NCI-H2107 treated with DMSO at 0.1 percent for 48 hours (cell line): Measurements from ENCODE around the gene BAAT.
A peak's percentile ranks its signal among the peaks of the same experiment; 100 is the strongest.
"Not testable (repeated sequence)": the region's sequence is repeated elsewhere in the genome, so short reads cannot be mapped to it uniquely, and the experiment has no call there.

Experiments
- DNase-seq: peaks from one replicate; lab custom pipeline; 2025; ENCODE audit not compliant: unreplicated experiment; lab: John Stamatoyannopoulos, UW

Gene BAAT

DNA sequence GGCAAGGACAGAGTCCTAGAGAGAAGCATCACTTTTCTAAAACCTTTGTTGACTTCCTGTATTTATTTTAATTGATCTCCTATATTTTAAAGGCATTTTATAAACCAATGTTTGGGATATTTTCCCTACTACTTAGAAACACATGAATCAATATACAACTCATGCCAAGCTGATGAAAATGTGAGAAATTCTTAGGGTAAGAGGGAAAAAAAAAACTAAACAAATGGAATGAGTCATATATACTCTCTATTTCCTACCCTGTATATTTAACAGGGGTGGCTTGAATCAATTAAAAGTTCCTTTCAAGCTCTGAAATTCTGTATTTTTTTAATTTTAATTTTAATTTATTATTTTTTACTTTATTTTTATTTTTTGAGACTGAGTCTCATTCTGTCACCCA lies 19.6 kb downstream of the BAAT start:
- no peak for DNase-seq

DNA sequence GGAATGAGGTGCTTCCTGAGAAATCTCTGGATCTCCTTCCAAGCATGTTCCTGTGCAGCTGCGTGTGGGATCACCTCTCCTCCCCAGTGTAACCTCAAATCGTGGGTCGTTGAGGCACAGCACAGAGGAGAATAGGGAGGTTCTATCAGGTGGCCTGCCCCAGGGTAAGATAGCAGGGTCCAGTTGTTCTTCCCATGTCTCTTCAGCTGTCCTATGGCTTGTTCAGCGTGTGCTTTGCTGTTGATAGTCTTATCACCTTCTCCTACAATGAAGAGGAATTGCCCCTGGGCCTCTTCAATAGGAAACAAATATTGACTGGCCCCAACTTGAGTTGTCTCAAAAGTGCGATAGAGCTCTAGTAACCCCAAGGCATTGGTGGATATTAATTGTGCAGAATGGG lies 22.4 kb downstream of the BAAT start:
- DNase-seq: no peak

DNA sequence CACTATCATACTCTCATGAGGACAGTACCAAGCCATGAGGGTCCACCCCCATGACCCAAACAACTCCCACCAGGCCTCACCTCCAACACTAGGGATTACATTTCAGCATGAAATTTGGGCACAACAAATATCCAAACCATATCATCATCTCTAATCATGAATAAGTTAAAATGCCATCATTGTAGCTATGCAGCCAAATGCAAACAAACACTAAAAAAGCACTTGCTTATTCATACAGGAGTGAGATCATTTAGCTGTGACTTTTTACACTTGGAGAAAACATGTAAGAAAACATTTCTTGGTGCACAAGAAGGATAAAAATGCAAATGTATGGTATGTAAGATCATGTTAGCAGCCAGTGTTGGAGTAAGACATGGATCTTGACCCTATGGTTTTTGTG lies 24.2 kb downstream of the BAAT start:
- no peak for DNase-seq

DNA sequence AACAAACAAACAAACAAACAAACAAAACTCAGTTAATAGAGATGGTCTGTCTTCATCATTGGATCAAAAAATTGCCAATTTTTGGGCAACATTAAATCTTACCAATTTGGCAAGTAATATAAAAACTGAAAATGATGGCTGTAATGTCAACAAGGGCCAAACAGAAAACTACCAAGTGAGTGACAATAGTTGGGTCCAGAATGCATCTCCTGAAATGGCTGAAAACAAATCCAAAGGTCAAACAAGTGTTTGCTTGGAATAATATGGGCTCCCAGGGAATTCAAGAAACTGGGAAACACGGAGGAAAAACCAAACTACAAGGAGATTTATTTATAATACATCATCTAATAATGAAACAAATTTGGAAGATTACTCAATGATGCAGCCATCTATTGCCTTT lies 25.1 kb downstream of the BAAT start:
- no peak for DNase-seq

DNA sequence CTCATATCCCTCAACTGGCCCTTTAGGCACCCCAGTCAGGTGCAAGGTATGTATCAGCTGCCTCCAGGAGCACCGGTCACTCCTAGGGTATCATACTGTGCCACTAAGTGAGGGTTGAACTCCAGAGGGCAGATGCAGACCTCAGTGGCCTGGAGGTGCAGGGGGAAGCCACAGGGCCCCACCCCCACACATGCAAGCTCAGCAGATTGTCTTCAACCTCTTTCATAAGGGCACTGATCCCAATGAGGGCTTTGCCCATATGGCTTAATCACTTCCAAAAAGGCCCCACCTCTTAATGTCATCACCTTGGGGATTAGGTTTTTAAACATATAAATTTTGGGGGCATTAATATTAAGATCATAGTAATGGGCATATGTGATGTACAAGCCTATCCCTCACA lies 28.2 kb downstream of the BAAT start:
- DNase-seq: no peak

DNA sequence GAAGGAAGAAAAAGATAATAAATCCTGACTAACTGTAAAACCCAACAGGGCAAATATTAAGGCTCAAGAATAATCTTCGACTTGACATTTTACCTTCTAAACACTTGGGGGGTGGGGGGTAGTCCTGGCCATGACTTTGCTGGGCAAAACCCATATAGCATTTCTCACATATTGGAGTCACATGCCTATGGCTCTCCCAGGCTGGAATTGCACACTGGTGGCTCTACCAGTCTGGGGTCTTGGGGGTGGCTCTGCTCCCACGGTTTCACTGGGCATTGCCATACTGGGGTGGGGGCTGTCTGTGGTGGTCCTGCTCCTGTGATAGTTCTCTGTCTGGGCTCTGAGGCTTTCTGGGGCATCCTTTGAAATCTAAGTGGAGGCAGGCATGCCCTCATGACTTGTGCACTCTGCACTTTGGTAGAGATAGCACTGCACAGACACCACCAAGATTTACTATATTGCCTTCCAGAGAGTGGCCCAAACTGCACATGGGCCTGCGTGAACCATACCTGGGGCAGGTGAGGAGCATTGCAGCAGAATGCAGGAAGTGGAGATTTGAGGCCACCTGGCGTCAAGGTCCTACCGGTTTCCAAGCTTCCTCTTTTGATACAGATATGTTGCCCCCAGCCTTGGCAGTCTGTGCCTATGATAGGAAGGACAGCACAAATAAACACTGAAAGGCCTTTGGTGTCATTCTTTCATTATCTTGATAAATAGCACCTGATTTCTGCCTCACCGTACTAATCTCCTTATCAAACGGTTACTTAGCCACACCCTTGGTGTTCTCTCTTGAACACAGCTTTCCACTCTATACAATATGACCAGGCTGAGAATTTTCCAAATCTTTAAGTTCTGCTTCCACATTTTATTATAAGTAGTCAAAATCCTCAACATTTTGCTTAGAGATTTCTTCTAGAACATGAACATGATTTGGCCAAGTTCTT lies 29.8 kb downstream of the BAAT start:
- DNase-seq: no peak

DNA sequence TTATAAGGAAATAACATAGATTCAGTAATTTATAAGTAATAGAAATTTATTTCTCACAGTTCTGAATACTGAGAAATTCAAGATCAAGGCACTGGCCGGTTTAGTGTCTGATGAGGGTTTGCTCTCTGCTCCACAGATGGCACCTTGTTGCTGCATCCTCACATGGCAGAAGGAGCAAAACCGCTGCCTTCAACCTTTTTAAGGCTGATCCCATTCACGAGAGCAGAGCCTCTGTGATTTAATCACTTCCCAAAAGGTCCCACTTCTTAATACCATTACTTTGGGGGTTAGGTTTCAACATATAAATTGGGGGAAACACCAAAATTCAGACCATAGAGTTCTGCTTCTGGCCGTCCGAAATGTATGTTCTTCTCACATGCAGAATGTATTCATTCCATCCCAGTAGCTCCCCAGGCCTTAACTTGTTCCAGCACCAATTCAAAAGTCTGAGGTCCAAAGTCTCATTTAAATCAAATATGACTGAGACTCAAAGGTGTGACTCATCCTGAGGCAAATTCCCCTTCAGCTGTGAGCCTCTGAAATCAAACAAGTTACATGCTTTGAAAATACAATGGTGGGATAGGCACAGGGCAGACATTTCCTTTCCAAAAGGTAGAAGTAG lies 30.6 kb downstream of the BAAT start:
- no peak for DNase-seq

DNA sequence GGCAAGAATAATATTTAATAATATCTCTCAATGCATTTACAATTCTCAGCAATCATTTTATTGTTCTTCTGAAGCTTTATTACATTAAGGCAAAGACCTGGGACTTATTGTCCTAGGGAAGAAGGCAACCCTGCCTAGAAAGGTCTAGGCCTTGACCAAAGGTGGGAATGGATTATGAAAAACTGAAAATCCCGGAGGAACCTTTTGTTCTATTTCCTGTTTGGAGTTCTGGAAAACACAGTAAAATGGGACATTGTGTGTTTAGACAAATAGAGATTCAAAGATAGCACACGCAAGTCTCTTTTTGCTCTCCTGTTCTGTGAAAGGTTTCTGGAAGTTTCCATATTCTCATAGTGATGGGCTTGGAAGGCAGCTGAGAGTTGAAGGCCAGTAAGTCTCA lies 31.1 kb downstream of the BAAT start:
- no peak for DNase-seq

DNA sequence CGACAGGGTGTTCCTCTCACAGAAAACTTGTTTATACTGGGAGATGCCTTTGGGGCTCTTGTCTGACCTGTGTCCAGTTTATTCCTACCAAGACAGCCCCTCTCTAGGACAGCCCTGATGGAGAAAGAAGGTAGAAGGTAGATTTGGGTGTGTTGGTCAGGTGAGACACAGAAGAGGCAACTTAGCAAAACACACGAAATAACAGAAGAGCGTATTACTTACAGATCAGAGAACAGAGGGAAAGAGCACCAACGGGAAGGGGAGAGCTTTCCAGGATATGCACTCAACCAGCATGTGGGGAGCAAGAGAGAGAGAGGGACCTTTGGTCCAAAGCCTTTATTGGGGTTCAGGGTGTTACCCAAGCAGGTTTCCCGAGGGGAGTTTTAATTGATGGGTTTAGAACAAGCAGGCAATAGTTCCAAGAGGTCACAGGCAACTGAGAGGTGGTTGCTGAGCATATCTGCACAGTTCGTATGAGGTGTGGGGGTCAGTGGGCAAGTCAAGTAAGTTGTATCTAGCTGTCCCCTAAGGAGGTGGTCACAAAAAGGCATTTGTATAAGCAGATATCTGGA lies 31.8 kb downstream of the BAAT start:
- DNase-seq: no peak

DNA sequence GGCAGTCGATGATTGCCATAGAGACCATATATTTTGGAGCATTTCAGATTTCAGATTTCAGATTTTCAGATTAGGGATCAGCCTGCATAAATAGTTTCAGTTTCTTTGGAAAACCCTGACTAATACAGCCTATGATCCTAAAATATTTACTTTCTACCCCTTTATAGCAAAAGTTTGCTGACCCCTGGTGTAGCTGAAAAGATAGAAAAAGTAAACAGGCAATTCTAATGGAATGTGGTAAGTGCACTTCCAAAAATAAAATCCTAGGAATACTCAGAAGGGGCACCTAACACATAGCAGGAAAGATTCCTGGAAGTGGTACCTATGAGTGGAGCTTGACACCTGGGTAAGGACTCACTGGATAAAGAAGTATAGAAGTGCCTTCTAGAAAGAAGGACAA lies 34.5 kb downstream of the BAAT start:
- DNase-seq: no peak

DNA sequence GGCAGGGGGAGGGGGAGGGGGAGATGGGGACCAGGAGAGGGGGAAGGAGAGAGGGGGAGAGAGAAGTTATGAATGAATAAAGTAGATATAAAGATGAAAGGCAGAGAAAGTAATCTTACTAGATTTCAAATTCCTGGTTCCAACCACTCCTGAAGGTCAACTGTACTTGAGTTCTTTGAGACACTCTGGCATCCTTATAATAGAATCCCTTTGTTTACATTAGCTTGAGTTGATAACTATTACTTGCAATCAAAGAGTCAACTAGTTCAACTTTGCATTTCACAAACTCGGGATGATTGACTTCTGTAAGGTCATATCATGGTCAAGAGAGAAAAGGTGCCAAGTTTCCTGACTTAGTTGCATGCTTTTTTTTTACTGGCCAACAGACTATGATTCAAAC lies 42.2 kb downstream of the BAAT start:
- DNase-seq: no peak

DNA sequence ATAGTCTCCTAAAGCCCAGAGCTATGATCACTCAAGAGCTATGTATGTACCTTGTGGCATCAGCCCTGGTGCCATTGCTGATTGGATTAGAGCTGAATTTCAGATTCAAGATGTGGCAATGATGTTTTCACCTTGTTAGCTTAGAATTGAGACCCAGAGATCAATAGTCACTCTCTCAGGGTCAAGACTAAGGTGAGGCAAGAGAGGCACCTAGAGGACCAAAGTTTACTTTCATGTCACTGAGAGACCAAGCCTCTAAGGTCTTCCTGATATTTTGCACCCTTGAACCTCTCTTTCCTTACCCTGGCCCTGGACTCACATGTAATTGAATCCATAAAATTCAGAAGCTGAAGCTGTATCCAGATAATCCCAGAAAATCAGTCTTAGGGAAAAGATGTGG lies 42.8 kb downstream of the BAAT start:
- no peak for DNase-seq

DNA sequence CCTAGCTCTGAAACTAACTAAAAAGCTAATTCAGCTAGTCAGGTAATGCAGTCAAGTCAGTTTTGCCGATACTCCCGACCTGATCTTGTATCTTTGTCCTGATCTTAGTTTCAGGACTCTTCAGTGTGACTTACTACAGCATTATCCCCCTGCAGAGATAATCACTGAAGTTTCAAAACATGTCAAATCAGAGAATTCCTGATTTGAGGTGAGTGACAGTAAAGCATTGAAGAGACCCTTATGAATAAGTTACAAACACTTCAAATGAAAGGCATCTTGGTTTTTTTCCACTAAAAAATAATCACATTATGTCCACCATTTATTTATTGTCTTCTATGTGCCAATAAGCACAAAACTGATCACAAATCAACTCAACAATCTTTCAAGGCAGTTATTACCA lies 47.6 kb downstream of the BAAT start:
- DNase-seq: no peak

DNA sequence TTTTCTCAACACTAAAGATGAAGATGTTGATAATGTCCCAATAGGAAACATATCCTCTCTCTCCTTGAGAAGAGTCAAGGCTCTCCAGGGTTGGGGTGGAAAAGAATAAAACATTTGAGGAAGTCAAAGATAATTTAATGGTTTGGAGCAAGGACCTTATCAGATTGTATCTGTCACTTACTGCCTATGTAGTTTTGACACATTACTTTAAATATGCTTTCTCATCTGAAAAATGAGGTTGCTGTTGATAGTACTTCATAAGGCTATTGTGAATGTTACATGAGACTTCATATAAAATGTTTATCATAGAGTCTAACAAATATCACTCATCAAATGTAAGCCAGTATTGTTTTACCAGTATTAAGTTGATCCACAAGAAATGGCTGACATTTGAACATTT lies 48.7 kb downstream of the BAAT start:
- no peak for DNase-seq

DNA sequence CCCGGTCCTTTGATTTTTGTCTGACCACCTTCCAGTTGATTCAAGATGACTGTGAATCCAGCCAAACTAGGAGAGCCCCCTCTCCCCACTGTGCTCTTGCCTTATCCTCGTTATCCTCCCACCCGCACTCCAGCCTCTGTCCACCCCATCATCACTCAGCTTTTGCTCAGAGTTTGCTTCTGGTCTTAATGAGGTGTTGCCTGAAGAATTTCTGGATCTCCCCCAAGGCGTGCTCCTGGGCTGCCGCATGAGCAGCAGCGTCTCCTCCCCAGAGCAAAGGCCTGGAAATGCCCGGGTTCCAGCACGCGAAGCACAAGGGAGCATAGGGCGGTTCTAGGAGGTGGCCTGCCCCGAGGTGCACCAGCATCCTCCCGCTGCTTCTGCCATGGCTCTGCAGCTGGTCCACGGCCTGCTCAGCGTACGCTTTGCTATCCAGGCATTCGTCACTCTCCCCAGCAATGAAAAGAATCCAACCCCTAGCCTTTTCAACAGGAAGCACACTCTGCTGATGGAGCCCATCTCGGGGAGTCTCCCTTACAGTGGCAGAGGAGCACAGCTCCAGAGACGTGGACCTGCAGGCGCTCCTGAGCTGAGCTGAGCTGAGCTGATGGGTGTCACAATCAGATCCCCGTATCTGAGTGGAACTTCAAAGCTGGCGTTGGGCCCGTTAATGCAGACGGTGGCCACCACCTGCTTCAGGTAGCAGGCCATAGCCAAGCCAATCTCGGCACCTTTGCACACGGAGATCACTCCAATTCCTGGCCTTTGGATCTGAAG lies 50.7 kb downstream of the BAAT start:
- no peak for DNase-seq

DNA sequence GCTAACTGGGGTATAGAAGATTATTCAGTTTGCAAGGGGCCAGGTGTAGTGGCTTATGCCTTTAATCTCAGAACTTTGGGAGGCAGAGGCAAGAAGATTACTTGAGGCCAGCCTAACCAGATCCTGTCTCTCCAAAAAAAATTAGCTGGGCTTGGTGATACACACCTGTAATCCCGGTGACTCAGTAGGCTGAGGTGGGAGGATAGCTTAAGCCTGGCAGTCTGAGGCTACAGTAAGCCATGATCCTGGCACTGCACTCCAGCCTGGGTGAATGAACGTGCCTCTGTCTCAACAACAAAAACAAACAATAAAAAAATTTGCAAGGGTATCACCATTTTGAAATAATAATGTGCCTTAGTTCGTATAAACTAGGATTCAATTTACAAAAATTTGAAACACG lies 51.3 kb downstream of the BAAT start:
- no peak for DNase-seq

DNA sequence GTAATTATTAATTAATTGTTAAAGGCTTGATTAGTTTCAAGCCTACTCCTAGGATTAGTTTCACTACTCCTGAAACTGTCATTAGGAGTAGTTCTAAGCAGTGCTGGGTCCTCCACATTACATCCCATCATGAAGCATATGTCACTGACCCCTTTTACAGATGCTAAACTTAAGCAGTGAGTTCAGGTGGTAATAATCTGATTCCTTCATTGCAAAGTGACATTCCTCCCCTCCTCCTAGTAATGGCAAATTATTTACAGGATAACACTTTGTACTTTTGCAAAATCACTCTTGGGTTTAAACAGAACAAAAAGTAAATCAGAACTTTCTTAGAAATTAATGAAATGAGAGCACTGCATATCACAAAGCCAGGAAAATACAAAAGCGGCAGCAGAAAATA lies 52.4 kb downstream of the BAAT start:
- DNase-seq: no peak

DNA sequence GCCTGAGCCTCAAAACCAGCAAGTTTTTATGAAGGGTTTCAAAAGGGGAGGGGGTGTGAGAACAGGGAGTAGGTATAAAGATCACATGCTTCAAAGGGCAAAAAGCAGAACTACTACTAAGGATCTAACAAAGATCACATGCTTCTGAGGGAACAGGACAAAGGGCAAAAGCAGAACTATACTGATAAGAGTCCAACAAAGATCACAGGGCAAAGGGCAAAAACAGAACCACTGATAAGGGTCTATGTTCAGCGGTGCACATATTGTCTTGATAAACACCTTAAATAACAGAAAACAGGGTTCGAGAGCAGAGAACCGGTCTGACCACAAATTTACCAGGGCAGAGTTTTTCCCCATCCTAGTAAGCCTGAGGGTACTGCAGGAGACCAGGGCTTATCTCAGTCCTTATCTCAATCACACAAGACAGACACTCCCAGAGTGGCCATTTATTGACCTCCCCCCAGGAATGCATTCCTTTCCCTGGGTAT lies 57.3 kb downstream of the BAAT start:
- not testable (repeated sequence) for DNase-seq

DNA sequence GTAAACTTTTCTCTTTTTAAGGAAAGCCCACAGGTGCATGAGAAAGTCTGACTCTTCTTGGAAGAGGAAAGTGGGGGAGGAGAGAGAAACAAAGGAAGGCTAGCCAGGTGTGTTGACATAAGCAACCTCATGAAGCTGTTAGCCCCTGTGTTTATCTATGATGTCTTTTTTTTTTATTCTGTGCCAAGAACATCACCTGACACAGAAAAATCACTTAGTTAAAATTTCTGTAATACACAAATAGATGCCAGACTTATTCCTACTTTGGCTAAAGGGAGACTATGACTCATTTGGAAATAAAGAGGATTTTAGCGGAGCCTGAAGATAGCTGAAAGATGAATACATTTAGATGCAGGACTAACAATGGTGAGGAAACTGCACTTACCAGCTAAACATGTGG lies 58.3 kb downstream of the BAAT start:
- DNase-seq: peak; percentile 89

DNA sequence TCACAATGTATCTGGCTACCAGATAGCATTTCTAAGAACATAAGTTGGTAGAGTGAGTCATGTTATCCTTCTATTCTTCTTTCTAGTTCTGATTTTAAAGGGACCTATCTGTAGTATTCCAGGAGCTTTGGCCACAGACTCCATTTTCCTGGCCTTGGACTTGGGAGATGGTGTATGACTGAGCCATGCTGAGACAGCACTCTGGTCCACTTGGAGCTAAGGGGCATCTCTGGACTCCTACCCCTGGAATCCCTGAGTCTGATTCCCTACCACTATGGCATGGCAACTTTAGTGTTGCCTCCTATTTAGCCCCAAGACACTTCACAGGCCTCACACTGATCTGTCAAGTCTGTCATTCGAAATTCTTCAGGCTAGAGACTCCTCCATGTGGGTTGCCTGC lies 58.8 kb downstream of the BAAT start:
- no peak for DNase-seq

DNA sequence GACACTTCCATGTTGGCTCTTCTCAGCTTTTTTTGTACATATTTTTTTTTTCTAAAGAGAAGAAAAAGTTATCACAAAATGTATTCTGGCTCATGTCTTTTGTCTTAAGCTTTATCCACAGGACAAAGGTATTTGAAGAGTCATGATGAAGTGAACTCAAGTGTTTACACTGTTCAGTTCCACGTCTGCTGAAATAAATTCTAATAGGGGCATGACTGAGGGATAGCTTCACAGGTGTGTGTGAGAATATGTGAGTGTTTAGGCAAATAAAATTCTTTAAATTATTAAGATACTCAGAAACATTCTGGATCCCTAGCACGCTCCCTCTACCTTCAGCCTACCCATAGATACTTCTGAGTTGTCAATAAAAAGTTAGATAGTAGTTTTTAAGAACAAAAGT lies 59.8 kb downstream of the BAAT start:
- DNase-seq: peak; percentile 20
